Subcutaneous adipose tissue (tissue), 4 donors: ENCODE measurements around the gene CEND1. TPM values are rescaled to one million over a fixed set of nuclear protein-coding genes. Genes with fewer than 3 reads are reported as not detected.

Experiments
- CTCF ChIP-seq: fragments of 450-650 bp; IDR thresholded peaks from one replicate; pipeline ENCODE4 v1.5.1; 2016; ENCODE audit warnings: low read depth, mild to moderate bottlenecking, control low read depth, antibody characterized with exemption, moderate library complexity
- total RNA-seq, 4 donors: library from RNA; depleted of rRNA; stranded (reverse); fragments of >200 nt; gene quantifications; one replicate each; pipeline ENCODE4 v1.1.0, GENCODE V29; 2016

Gene CEND1
- total RNA-seq, 4 donors from 2014 or later, result not detected

GRCh38 chr11:796565-797295 lies 6.8 kb upstream of the CEND1 start:
- no peak for TF ChIP-seq CTCF

GRCh38 chr11:795634-796564 lies 6.0 kb upstream of the CEND1 start:
- TF ChIP-seq CTCF, result no peak

- no peak for TF ChIP-seq CTCF
These were observed 5.1 kb upstream of the CEND1 start for GRCh38 chr11:794766-795633.

GRCh38 chr11:794013-794765 lies 4.3 kb upstream of the CEND1 start:
- TF ChIP-seq CTCF, result no peak

- no peak for TF ChIP-seq CTCF
These were observed 3.7 kb upstream of the CEND1 start for GRCh38 chr11:793556-793955.

GRCh38 chr11:792873-793272 lies 3.0 kb upstream of the CEND1 start:
- no peak for TF ChIP-seq CTCF
